BJ (cell line): ENCODE measurements around the gene DNAJB12. TPM values are rescaled to one million over a fixed set of nuclear protein-coding genes. Genes with fewer than 3 reads are reported as not detected.
"Not testable (repeated sequence)": the region's sequence is repeated elsewhere in the genome, so short reads cannot be mapped to it uniquely, and the experiment has no call there.

Source experiments
- CTCF ChIA-PET: fragments of 350-600 bp; formaldehyde crosslinking; extraction: SDS; loops from one replicate; lab custom pipeline; 2021; ENCODE audit warnings: antibody characterized with exemption, inconsistent platforms; lab: Yijun Ruan, JAX
- POLR2A ChIA-PET: fragments of 300-600 bp; sonication (Branson Sonifier 250); formaldehyde crosslinking; extraction: SDS; loops from one replicate; lab custom pipeline; 2021; ENCODE audit warnings: antibody characterized with exemption; lab: Charles Lee
- DNase-seq: peaks from one replicate; pipeline ENCODE4 v3.0.0-alpha.2; 2011; ENCODE audit warnings: low read depth
- H3K27me3 ChIP-seq: 2 replicates; pipeline ENCODE4 v1.6.0; 2011; ENCODE audit warnings: low read length; ENCODE audit not compliant: control insufficient read depth, insufficient read depth
- H3K36me3 ChIP-seq: 2 replicates; pipeline ENCODE4 v1.5.1; 2011; ENCODE audit warnings: low read length; ENCODE audit not compliant: control insufficient read depth, insufficient read depth
- H3K4me3 ChIP-seq: 2 replicates; pipeline ENCODE4 v1.5.1; 2011; ENCODE audit warnings: low read depth, mild to moderate bottlenecking, control low read depth, low read length
- CTCF ChIP-seq: IDR thresholded peaks from 2 replicates; pipeline ENCODE4 v1.5.1; 2011; ENCODE audit warnings: low read depth, mild to moderate bottlenecking, control low read depth, inconsistent platforms, low read length, moderate library complexity; ENCODE audit not compliant: insufficient read depth
- polyA plus RNA-seq: library from polyadenylated mRNA; depleted of rRNA; stranded (reverse); fragments of >200 nt; gene quantifications from 2 replicates; pipeline ENCODE4 v1.2.3, GENCODE V29; 2011

Gene DNAJB12
- polyA plus RNA-seq, 1 experiment: 38.8 TPM

GRCh38 chr10:72329290-72330068 is 25.2 kb downstream of the DNAJB12 start:
- TF ChIP-seq CTCF: no peak
- Histone ChIP-seq H3K36me3 (peaks cover under 1% of the 10 kb centered on the region; the same call in 1 of the 2 replicates), H3K27me3 (no peaks in the 10 kb centered on the region), H3K4me3 (no peak overlapping the region)
- ChIA-PET POLR2A (interaction anchor here (1.4 kb wide), 1 partner anchor 9 kb away, joined by 3 read pairs; no protein-coding TSS in a partner anchor), CTCF (interaction anchor here (1.4 to 2.1 kb wide), 5 partner anchors 10 to 281 kb away, joined by 3 to 9 read pairs (median 5); no protein-coding TSS in a partner anchor)
- DNase-seq: no peak

GRCh38 chr10:72328829-72329204 is 25.9 kb downstream of the DNAJB12 start:
- ChIA-PET CTCF (interaction anchor here (0.6 to 2.1 kb wide), 11 partner anchors 11 to 286 kb away, joined by 3 to 9 read pairs (median 4); partner anchors contain the start of gene DDIT4), POLR2A (no interaction called here)
- no peak for DNase-seq
- Histone ChIP-seq H3K4me3 (no peak overlapping the region), H3K27me3 (no peaks in the 10 kb centered on the region), H3K36me3 (no peaks in the 10 kb centered on the region)
- no peak for TF ChIP-seq CTCF

GRCh38 chr10:72328045-72328828 is 26.5 kb downstream of the DNAJB12 start:
- ChIA-PET POLR2A (no interaction called here), CTCF (interaction anchor here (0.6 to 2.1 kb wide), 12 partner anchors 9 to 285 kb away, joined by 3 to 9 read pairs (median 4); partner anchors contain the start of gene DDIT4)
- Histone ChIP-seq H3K4me3 (no peak overlapping the region), H3K27me3 (no peaks in the 10 kb centered on the region), H3K36me3 (no peaks in the 10 kb centered on the region)
- no peak for DNase-seq
- peak; percentile 73 for TF ChIP-seq CTCF

- POLR2A ChIA-PET, H3K36me3 ChIP-seq, DNase-seq, H3K27me3 ChIP-seq, H3K4me3 ChIP-seq: not testable (repeated sequence)
- CTCF ChIA-PET: interaction anchor here (0.6 to 2.2 kb wide), 8 partner anchors 10 to 431 kb away, joined by 3 to 10 read pairs (median 4); no protein-coding TSS in a partner anchor
Observed at GRCh38 chr10:72326665-72327603, 27.8 kb downstream of the DNAJB12 start.

- DNase-seq, H3K4me3 ChIP-seq, H3K27me3 ChIP-seq, POLR2A ChIA-PET, H3K36me3 ChIP-seq: not testable (repeated sequence)
- CTCF ChIA-PET: interaction anchor here (0.9 to 2.2 kb wide), 3 partner anchors 12 to 53 kb away, joined by 3 to 10 read pairs (median 6); no protein-coding TSS in a partner anchor
Observed at GRCh38 chr10:72325243-72326175, 29.2 kb downstream of the DNAJB12 start.
